GM19193 (cell line): Measurements from ENCODE around the gene UBA7.

Experiments
- POLR2A ChIP-seq: IDR thresholded peaks from 4 replicates; pipeline ENCODE4 v1.6.1; 2011; ENCODE audit not compliant: insufficient read depth, insufficient read length; ENCODE audit errors: extremely low read depth

UBA7 gene

DNA sequence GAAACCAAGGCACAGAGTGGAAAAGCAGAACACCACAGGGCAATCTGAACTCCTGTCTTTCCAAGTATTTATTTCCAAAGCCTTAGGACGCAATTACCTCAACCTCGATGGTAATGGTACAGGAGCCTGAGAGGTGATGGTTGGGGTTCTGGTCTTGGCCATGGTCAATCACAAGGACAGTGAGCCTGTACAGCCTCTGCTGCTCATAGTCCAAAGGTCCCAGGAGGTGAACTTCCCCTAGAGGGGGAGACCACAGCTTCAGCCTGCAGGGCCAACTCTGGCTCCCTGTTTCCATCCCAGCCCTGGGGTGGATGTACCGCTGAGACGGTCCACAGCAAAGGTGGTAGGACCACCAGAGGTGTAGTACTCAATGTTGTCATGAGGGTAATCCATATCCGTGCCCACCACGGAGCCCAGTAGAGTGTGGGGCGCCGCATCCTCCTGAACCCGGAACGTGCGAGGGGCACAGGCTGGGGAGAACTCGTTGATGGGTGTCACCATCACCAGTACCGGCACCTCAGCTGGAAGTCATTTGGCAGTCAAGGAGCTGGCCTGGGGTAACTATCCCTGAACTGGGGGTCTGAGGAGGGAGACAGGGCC, 20.2 kb downstream of the UBA7 start:
- TF ChIP-seq POLR2A: no peak

DNA sequence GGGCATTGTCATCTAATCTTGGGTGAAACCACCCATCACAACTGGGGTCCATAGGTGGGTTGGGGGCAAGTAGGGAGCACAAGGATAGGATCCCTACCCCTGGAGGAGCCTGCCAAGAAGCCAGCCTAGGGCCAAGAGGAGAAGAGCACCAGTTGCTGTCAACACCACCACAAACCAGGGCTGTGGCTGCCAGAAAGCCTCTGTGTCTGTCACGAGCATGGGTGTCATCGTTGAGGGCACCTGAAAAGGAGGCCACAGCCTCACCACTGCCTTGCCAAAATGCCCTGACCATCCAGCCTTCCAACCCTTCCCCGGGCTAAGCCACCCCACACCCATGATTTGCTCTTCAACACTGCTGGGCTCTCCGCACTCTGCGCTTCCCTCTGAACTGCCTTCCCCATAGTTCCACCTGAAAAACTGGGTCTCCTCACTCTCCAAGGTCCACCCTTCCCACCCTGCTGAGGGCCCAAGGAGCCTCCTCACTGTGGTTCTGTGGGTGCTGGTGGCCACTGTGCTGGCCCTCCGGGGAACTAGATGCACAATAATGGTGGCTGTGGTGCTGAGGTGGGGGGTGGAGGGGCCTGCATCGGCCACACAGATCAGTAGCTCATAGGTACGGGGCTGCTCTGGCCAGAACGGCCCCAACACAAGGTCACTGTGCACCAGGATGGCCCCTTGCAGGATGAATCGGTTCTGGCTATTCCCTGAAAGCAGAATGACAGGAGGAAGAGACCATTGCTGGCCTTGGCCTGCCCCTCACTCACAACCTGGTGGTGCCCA, 21.2 kb downstream of the UBA7 start:
- TF ChIP-seq POLR2A: no peak

DNA sequence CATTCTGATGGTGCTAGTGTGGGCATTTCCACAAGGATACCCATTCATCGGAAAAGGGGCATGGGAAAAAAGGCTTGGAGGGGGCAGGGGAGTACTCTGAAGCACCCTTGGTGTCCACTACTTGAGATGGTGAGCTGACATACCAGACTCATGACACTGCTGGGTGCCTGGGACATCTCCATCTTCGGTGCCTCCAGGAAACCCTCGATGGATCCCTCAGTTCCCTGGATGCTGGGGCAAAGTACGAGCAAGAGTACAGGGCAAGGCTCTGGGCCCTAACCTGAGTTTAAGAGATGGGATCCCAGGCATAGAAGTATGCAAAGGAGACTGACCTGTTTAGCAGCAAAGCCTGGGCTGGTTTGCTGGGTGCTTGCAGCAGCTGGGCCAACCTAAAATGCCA, 22.2 kb downstream of the UBA7 start:
- TF ChIP-seq POLR2A: no peak

DNA sequence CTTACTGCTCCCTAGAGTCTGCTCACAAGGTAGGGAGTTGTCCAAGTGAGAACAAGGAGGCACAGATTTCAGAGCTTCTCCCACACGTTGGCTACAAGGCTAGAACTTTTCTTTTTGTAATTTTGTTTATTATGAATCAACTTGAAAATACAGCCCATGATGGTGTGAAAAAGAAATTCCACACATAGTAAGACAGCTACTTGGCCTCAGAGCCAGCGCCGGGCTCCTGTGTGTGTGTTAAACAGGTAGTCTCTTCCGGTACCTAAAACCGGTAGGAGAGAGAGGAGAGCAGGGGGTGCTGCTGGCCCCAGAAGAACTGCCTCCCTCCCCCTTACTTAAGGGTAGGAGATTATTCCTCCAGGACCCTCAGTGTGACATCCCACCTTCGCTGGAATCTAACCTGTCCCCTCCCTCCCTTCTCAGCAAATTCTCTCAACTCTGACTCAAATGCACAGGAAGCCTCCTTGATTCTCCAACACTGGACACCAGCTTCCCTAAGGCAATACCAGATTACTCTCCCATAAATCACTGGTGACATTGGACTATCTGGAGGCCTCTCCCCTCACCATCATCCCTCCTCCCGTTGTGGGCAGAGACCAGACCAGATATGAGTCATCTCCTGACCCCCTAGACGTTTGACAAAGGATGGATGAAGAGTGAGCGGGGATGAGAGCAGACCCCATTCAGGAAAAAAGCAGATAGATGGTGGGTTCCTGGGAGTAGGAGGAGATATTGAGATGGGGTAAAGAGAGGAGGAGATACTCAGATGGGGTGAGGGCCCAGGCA, 22.9 kb downstream of the UBA7 start:
- TF ChIP-seq POLR2A: no peak

GRCh38 chr3:49788056-49788455, 25.7 kb downstream of the UBA7 start:
- TF ChIP-seq POLR2A: no peak

- no peak for TF ChIP-seq POLR2A
Measured at GRCh38 chr3:49787536-49787935, 26.2 kb downstream of the UBA7 start.

DNA sequence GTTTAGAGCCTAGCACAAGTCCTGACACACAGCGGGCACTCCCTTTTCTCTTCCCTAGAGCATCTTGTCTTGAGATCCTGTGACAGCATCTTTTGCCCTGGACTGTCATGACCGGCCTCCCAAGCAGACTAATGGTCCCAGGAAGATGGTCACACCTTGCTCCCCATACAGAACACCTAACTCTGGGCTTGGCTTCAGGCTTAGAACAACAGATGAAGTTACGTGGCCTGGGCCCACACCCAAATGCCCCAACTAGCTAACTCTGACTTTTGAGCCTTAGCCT, 26.6 kb downstream of the UBA7 start:
- TF ChIP-seq POLR2A: no peak

DNA sequence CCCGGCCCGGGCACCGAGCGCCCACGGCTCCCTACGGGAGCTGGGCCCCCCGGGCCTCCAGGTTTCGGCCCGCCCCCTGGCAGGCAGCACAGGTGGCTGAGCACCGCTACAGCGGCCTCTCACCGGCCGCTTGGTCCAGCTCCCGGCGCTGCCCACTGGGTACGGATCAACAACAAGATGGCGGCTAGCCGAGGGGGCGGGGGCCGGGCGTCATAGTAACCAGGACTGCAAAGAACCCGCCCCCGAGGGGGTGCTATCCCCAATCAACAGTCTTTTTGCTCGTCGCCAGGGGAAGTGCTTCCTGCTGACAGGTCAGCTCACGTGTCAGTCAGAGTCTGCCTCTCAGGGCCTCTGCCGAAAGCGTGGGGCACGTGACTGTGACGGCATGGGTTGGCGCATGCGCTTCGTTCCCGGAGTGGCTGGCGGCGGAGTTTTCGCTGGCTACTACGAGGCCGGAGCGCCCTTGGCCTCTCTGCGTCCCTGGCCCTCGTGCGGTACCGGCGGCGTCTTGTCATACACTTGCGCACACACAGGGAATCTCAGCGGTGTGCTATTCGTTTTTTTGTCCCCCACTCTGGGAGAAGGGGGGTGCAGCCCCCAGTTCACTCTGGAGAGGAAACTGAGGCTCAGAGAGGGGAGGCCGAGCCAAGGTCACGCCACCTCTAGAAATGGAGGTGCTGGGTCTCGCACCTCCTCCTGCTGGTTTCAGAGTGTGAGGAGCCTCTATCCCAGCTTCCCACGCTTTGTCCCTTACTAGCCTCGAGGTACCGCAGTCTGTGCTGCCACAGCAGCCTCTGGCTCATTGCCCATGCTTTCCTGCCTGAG, 27.2 kb downstream of the UBA7 start, which contains the start of gene IP6K1:
TSS of gene IP6K1 (minus strand) at position 186 of the 825 bp plus-strand sequence. CDS start 38,502 bp downstream, outside the sequence.
- peak; percentile 94 for TF ChIP-seq POLR2A

GRCh38 chr3:49785565-49786356, 28.0 kb downstream of the UBA7 start:
- no peak for TF ChIP-seq POLR2A

DNA sequence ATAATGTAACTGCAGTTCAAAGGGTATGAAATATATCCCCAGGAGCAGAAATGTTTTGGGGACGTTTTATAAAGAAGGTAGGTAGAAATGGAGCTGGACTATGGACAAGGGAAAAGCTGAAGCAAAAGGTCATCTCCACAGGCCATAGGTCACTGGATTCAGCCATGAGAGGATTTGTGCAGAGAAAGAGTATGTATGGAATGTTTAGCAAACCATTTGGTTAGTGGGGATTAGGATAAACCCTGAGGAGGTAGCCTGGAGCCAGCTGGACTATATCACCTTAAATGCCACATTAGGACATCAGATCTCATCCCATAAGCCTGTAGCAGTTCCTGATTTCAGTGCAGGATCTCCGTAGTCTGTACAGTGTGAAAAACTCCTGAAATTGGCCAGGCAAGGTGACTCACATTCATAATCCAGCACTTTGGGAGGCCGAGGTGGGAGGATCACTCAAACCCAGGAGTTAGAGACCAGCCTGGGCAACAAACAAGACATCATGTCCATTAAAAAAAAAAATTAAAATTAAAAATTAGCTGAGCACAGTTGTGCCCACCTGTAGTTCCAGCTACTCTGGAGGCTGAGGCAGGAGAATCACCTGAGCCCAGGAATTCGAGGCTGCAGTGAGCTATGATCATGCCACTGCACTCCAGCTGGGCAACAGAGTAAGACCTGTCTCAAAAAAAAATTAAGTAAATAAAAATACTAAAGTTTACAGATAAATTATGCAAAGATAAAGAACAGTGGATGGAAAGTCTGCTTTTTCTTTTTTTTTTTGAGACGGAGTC, 32.1 kb downstream of the UBA7 start:
- no peak for TF ChIP-seq POLR2A

DNA sequence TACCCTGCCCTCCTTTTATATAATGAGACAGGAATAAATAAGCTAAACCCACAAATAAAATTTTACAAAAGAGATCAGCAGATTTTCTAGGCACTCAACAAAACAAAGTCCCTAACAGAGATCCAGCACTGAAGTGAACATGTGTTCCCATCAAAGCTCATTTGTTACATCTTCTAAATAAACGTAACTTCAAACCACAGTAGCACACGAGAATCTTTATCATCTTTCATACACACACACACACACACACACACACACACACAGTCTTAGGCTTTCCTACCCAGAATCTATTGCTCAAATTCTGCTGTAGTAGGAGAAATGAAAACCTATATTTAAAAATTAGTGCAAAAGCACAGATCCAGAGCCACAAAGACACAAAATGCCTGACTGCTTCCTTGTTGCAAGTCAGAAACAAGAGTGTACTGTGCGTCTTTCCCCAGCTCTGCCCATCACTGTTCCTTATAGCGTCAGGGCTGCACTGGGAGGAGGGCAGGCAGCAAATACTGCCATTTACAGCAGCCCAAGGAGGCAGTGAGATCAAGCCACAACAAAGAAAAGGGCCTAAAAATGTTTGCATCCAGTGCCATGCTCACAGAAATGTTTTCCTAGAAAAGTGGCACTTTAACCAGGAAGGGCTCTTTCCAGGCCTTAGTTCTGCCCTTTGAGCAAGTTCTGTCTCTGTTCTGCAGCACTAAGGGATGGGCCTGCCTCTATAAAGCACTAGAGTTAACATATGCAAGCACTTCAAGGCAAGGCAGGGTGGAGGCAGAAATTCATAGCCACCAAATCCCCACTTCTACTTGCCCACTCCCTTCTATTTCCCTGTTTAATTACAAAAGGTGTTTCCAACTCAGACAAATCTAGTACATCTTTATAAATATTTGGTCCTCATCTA, 33.4 kb downstream of the UBA7 start:
- no peak for TF ChIP-seq POLR2A

- no peak for TF ChIP-seq POLR2A
Measured at GRCh38 chr3:49779358-49780079, 34.2 kb downstream of the UBA7 start.

DNA sequence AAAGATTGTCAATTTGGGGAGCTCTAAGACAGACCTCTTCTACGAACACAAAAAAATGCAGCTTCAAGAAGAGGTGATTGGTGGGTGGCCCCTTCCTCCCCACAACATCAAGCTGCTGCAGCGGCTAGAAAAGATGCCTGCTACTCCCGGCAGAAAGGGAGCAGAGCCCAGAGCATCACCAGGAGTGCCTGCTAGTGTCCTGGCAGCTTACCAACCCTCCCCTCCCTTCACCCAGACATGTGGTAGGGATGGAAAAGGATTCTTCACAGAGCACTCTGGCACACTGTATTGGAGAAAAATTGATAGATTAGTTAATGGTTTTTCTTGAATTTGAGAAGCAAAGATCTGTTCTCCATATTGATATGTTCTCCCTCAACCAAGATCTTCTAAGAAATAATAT, 38.2 kb downstream of the UBA7 start:
- no peak for TF ChIP-seq POLR2A
